HG02571 (cell line): ENCODE measurements around the gene AFAP1.

Experiments used
- ATAC-seq: cut with Tn5 transposase; IDR thresholded peaks from one replicate; pipeline ENCODE4 v1.9.1; 2021; ENCODE audit warnings: mild to moderate bottlenecking, moderate library complexity; ENCODE audit not compliant: unreplicated experiment

AFAP1 gene

DNA sequence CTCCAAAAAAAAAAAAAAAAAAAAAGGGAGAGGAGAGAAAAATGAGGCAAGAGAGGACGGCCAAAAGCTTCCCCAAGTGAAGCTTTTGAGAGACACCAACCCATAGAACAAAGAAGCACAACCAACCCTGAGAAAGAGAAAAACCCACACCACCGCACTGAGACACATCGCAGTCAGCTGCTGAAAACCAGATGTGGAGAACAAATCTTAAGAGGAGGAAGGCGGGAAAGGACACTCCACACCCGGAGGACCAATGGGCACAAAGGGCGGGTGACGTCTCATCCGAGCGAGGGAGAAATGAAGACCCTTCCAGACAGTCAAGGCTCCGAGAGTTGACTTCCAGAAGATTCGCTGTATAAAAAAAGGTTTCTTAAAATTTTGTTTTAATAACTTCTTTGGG lies 112.1 kb downstream of the AFAP1 start:
- no peak for ATAC-seq

- no peak for ATAC-seq
These were observed 112.8 kb downstream of the AFAP1 start for GRCh38 chr4:7826909-7827306.

DNA sequence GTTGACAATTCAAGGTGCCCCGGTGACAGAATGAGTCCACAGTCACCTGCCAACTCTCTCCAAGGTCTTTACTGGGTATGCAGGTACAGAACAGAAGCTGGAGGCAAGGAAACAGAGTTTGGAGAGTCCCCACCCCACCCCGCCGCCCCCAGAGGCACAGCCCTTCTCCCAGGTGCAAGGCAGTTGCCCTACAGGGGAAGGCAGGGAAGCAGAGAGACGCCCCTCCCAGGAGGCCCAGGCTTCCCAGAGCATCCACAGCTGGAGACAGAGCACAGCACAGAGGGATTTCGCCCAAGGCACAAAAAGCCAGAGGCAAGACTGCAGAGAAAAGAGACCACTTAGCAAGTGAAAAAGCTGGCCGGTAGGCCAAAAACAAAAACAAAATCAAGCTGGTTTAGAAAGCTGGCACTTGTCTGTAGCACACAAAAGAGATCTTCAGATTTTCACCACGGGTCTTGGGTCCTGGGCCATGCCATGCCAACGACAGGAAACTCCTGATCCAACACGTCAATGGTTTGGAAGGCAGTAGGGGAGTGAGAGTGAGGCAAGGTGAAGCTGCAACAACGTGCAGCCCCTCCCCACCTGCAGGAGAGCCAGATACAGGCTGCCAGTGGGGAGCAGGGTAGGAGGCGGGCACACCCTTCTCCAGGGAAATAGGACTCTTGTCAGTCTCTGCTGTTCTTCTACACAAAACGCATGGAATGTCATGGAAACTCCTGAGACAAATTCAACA lies 113.3 kb downstream of the AFAP1 start:
- no peak for ATAC-seq

GRCh38 chr4:7824218-7824617 lies 115.4 kb downstream of the AFAP1 start:
- ATAC-seq, result no peak

DNA sequence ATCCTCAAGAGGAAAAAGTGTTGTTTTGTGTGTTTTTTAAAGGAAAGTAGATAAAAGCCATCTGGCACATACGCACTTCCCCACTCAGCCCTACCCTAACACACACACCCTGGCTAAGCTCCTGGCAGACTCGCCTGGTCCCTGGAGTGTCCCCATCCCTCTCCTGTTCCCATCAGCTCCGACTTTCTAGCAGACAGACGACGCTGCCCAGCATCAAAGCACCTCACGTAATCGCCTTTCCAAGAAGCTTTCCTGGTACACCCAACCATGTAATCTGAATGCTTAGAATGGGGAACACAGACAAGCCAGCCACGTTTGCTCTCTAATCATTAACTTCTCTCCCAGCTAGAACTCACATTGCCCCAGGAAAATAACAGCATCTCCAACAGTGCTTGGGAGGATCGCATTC lies 116.2 kb downstream of the AFAP1 start:
- ATAC-seq, result no peak

DNA sequence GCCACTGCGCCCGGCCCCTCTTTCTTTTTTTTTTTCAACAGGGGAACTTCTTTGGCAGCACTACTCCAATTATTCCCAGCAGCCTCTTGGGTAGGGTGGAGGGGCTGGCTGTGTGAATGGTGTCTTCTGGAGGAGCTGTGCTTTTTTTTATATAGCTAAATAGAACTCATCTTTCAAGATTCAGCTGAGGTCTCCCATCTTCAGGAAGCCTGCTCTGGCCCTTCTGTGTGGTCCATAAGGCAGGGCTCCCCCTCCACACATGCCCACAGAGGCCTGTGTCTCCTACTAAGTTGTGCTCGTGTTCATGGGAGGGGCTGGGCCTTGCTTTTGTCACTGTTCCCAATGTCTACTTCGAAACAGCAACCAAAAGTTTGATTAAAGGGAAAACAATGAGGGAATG lies 116.8 kb downstream of the AFAP1 start:
- ATAC-seq, result no peak

- ATAC-seq, result no peak
These were observed 117.5 kb downstream of the AFAP1 start for GRCh38 chr4:7822137-7822505.

GRCh38 chr4:7821245-7822136 lies 118.2 kb downstream of the AFAP1 start:
- ATAC-seq, result no peak

GRCh38 chr4:7820031-7820818 lies 119.4 kb downstream of the AFAP1 start:
- no peak for ATAC-seq

DNA sequence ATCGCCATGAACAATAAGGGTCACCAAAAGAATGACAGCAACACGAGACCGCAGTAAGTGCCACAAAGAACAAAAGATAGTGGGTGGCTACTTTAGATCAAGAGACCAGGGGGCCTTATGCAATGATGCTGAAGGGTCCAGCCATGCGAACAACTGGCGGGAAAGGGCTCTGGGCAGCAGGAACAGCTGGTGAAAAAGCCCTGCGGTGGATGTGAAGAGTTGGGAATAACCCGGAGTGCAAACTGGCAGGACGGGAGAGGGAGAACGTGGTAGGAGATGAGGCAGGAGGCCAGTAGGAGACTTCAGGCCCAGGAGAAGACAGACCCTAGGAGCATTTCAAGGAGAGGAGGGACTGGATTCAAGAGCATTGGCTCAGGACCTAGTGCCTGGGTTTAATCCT lies 120.2 kb downstream of the AFAP1 start:
- no peak for ATAC-seq

DNA sequence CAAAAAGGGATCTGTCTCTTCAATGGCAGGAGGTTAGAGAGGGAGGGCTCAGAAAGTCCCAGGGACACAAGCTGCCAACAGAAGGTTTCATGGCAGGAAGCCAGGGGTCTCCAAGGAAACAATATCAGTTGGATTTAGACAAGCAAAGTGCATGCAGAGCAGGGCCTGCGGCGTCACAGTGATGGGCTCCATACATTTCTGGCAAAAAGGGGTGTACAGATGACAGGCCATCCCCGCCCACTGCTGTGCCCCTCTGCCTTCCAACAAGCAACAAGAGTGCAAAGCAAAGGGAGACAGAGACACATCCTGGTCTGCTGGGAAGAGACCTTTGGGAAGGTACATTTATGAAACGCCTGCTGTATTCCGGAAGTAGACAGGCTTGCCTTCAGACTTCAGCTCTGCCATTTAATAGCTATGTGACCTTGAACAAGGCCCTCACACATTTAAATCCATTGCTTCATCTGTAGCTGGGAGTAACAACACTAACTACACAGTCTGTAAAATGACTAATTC lies 121.2 kb downstream of the AFAP1 start:
- ATAC-seq, result no peak

DNA sequence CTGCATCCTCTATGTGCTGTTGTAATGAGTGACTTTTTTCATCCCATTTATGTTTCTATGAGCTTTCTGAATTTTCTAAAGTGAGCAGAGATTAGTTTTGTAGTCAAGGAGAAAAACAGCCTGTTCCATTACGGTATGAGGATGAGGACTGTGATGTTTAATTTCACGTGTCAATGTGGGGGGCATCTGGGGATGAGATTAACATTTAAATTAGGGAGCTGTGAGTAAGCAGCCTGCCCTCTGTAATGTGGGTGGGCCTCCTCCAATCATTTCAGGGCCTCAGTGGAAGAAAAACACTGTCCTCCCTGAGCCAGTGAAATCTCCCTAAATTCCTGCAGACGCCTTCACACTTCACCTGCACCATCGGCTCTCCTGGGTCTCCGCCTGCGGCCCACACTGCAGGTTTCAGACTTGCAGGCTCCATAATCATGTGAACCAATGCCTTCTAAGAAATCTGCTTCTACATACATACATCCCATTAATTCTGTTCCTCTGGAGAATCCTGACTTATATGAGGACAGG lies 121.7 kb downstream of the AFAP1 start:
- no peak for ATAC-seq

DNA sequence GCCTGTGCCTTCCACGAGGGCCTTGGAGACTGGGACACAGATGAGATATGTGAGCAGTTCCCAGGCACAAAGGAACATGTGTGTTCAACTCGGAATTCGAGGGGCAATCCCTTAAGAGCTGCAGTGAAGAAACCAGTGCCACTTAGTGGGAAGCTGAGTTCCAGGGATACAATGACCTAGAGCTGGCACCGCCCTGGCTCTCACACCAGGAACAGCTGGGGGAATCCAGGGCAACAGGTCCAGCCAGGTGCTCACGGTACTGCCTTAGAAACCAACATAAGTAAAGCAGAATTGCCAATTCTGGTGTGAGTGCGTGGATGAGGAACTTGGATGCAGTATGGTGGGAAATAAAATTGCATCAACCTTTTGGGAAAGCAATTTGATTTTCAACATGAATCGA lies 122.9 kb downstream of the AFAP1 start:
- no peak for ATAC-seq

GRCh38 chr4:7815981-7816380 lies 123.7 kb downstream of the AFAP1 start:
- no peak for ATAC-seq

GRCh38 chr4:7815562-7815961 lies 124.1 kb downstream of the AFAP1 start:
- ATAC-seq, result no peak

- ATAC-seq, result no peak
These were observed 125.2 kb downstream of the AFAP1 start for GRCh38 chr4:7814451-7814850.

- no peak for ATAC-seq
These were observed 126.0 kb downstream of the AFAP1 start for GRCh38 chr4:7813674-7814073.

DNA sequence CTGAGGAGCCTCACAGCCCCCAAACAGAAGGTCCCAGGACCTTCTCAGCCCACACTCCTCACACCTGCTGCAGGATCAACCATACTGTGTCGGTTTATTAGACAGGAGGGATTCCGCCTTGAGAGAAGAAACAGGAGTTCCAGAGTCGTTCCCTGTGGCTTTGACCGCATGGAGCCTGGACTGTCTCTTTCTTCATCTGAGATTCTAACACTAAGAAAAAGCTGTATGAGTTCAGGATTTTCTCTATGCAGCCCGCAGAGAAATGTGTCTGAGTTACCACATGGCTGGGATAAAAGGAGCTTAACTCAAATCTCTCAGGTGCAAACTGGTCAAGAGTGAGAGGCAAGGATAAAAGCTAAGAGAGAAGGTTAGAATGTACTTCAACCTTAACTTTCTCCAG lies 126.7 kb downstream of the AFAP1 start:
- no peak for ATAC-seq

DNA sequence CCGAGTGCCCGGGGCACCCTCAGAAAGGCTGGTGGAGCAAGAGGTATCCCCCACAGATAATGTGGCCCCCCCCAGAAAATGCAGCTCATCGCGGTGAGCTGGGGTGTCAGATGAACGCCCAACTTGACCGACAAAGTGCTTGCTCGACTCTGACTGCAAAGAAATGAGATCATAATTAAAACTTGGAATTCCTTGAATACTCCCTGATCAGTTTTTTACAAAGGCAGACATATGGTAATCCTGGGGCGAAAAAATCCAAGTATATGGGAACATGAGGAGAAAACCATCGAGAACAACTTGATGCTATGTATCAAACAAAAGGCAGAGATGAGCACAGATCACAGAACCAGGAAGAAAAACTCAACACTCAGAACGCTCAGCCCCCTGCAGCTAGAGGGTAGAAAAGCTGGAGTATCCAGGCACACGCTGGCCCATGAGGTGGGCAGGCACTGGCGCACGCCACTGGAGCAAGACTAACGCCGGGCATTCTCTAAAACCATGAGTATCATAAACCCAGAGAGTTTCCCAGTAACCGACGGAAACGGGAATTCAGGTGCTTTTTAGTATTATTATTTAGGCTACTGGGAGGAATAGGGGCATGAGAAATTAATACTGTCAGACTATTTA lies 127.3 kb downstream of the AFAP1 start:
- no peak for ATAC-seq

GRCh38 chr4:7811536-7812191 lies 128.0 kb downstream of the AFAP1 start:
- ATAC-seq, result no peak
